Measurements from ENCODE around the gene NMRAL1.

DNA sequence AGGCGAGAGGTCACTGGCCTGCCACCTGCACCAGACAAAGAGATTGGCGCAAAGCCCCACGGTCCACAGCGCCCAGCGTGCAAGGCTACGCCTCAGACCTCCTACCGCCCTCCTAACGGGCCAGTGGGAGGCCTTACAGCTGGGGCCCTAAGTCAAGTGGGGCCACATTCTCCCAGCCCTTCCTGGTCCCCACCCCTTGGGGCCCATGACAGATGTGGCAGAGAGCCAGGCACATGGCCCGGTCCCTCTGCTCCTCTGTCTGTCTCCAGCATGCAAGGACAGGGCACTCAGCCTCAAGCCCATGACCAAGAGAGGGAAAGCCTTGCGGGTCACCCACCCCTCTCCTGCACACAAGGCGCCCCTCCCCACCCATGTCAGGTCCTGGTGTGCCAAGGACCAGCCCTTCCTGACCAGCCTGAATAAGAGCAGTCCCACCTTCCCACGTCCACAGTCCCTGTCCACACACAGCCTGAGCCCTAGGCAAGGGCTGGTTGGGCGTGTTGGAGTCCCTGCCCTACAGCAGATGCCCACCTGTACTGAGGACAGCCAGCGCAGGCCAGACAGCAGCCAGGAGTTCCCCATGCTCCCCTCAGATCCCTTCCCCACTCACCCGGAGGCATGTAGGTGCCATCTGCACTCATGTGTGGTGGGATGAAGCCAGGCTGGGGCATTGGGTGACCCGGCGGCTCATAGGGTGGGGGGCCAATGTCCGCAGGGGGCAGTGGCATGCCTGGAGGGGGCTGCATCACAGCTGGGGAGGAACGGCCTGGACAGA is 38.8 kb upstream of the NMRAL1 start:
- TF ChIP-seq, protein P1, sequence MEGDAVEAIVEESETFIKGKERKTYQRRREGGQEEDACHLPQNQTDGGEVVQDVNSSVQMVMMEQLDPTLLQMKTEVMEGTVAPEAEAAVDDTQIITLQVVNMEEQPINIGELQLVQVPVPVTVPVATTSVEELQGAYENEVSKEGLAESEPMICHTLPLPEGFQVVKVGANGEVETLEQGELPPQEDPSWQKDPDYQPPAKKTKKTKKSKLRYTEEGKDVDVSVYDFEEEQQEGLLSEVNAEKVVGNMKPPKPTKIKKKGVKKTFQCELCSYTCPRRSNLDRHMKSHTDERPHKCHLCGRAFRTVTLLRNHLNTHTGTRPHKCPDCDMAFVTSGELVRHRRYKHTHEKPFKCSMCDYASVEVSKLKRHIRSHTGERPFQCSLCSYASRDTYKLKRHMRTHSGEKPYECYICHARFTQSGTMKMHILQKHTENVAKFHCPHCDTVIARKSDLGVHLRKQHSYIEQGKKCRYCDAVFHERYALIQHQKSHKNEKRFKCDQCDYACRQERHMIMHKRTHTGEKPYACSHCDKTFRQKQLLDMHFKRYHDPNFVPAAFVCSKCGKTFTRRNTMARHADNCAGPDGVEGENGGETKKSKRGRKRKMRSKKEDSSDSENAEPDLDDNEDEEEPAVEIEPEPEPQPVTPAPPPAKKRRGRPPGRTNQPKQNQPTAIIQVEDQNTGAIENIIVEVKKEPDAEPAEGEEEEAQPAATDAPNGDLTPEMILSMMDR (IDR thresholded peaks at IDR 0.05; ENCODE audit: low read depth, low read length) = no peak
- TF ChIP-seq POLR2A (IDR thresholded peaks at IDR 0.05; ENCODE audit: extremely low read depth, insufficient read length) = no peak
- no peak for TF ChIP-seq MYC (IDR thresholded peaks at IDR 0.05; ENCODE audit: low read depth, low read length)
- TF ChIP-seq, protein P2, sequence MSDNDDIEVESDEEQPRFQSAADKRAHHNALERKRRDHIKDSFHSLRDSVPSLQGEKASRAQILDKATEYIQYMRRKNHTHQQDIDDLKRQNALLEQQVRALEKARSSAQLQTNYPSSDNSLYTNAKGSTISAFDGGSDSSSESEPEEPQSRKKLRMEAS (IDR thresholded peaks at IDR 0.05; ENCODE audit: low read depth, low read length) = no peak
